ENCODE results near the gene FOXRED1.

GRCh38 chr11:126267650-126268049 lies 1.3 kb upstream of the FOXRED1 start:
- TF ChIP-seq TAF1 (IDR thresholded peaks at IDR 0.05; ENCODE audit: borderline replicate concordance, low read depth, low read length) (no peak), POLR2AphosphoS5 (IDR thresholded peaks at IDR 0.05; ENCODE audit: low read depth, low read length) (no peak; the same call in 1 of the 2 replicates), POLR2A (IDR thresholded peaks at IDR 0.05; ENCODE audit: low read depth, low read length) (no peak)
